ENCODE data around the gene RPAP3. TPM values are rescaled to one million over a fixed set of nuclear protein-coding genes. Genes with fewer than 3 reads are reported as not detected.

Gene RPAP3
- total and polyA plus RNA-seq, 10 donors, result 12.2 to 35.5 (median 26.4) TPM

DNA sequence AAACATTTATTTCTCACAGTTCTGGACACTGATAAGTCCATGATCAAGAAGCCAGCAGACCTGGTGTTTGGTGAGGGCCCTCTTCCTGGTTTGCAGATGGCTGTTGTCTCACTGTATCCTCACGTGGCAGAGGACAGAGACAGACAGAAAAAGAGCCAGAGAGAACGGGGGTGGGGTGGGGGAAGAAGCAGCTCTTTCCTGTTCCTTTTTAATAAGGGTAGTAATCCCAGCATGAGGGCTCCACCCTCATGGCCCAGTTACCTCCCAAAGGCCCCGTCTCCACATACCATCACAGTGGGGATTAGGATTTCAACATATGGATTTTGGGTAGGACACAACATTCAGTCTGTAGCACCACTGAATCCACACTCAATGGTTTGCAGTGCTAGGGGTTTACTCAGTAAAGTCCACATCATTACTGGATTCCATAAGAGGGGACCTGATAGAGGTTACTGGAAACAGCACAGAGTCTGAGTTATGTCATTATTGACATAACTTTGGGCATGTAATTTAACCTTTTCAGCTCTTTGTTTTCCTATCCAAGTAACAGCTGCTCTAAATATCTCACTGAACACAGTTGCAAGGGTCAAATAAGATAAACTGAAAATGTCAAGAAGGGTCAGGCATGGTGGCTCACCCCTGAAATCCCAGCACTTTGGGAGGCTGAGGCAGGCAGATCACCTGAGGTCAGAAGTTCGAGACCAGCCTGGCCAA, 53.2 kb downstream of the RPAP3 start:
- TF ChIP-seq POLR2A (IDR thresholded peaks at IDR 0.05) (no peak), POLR2AphosphoS5 (IDR thresholded peaks at IDR 0.05) (no peak), CTCF (IDR thresholded peaks at IDR 0.05 in 8 of 11, conservative IDR thresholded peaks at IDR 0.05 in 3 of 11) (no peak)
- H3K27ac ChIP-seq, result peak overlapping the region in 2 of 8 donors; percentile 2 to 19
- intact Hi-C loops (cut with DNase I; ENCODE audit: low total_unique reads), result no loop called here
- H3K36me3 ChIP-seq, result peaks cover 0 to 13% (median 0%) of the 10 kb centered on the region in 6 donors
- no peak overlapping the region for H3K4me3 ChIP-seq
- H3K4me1 ChIP-seq, result peaks cover 0 to 28% (median 16%) of the 10 kb centered on the region in 6 donors
- no peak for DNase-seq
- H3K27me3 ChIP-seq (replicated peaks in 1 of 7), result no peaks in the 10 kb centered on the region
- WGBS, 5 donors, result 41 to 54% (median 51%) methylated on average over 4 of the region's 4 CpGs
- no peaks in the 10 kb centered on the region for H3K9me3 ChIP-seq

DNA sequence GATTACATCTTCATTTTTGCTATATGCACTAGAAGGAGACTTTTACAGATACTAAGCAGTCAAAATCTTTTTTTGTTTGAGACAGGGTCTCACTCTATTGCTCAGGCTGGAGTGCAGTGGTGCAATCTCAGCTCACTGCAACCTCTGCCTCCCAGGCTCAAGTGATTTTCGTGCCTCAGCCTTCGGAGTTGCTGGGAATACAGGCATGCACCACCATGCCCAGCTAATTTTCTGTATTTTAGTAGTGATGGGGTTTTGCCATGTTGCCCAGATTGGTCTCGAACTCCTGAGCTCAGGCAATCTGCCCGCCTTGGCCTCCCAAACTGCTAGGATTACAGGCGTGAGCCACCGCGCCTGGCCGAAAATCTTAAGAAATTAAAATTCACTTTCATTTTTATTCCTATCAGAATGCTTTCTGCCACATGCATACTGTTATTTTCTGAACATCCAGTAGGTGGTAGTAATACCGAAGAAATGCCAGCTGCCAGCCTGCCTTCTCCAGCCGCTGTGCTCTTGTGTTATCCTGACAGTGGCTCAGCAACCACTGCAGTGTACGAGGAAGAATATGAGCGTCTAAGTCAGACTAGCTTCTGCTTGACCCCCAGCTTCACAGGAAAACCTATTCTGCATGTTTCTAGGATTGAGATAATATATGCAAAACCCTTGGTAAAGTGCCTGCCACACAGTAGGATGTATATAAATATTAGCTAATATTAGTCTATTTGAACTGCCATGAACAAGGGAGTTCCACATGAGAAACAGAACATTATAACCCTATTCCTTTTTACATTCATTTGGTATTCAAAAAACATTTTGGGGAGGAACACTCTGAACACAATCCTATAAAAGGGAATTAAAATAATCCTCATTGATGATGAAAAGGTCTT, 54.2 kb downstream of the RPAP3 start:
- Histone ChIP-seq H3K4me1 (peaks cover 0 to 28% (median 16%) of the 10 kb centered on the region in 6 donors), H3K4me3 (peak overlapping the region in 4 of 8 donors; percentile 6 to 51 (median 24)), H3K27ac (peak overlapping the region in 2 of 8 donors; percentile 41 to 56), H3K36me3 (peaks cover 0 to 14% (median 0%) of the 10 kb centered on the region in 6 donors), H3K27me3 (replicated peaks in 1 of 7) (no peaks in the 10 kb centered on the region), H3K9me3 (no peaks in the 10 kb centered on the region)
- WGBS, 5 donors, result 32 to 49% (median 37%) methylated on average over 12 of the region's 12 CpGs
- peak; percentile 82 for DNase-seq
- TF ChIP-seq CTCF (IDR thresholded peaks at IDR 0.05 in 8 of 11, conservative IDR thresholded peaks at IDR 0.05 in 3 of 11) (peak; percentile 68 to 90 (median 81)), POLR2AphosphoS5 (IDR thresholded peaks at IDR 0.05) (no peak), POLR2A (IDR thresholded peaks at IDR 0.05) (no peak)
- intact Hi-C loops (cut with DNase I; ENCODE audit: low total_unique reads), result no loop called here

DNA sequence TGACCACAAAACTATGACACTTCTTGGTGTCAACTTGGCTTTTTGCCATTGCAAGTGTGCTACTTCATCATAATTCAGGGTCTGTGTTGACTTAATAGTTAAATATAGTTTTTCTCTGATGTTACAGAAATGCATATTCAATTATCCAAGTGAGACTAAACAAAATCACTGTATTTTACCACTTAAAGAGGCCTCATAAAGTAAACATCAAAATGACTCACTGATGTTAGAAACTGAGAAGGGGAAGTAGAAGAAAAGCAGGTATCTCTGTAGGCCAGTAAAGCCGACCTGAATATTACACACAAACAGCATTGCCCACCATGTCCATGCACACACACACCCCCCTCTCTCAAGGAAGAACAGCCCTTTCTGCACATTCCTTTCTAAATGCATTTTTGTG, 55.4 kb downstream of the RPAP3 start:
- no peak for DNase-seq
- intact Hi-C loops (cut with DNase I; ENCODE audit: low total_unique reads), result no loop called here
- WGBS, 5 donors, result 46 to 73% (median 59%) methylated on average over 1 of the region's 1 CpG
- Histone ChIP-seq H3K4me3 (no peak overlapping the region), H3K9me3 (peaks cover 0 to 3% (median 0%) of the 10 kb centered on the region in 8 donors), H3K27me3 (replicated peaks in 1 of 7) (no peaks in the 10 kb centered on the region), H3K36me3 (peaks cover 0 to 6% (median 0%) of the 10 kb centered on the region in 6 donors), H3K27ac (no peak overlapping the region), H3K4me1 (peaks cover 0 to 28% (median 16%) of the 10 kb centered on the region in 6 donors)
- TF ChIP-seq POLR2AphosphoS5 (IDR thresholded peaks at IDR 0.05) (no peak), POLR2A (IDR thresholded peaks at IDR 0.05) (no peak), CTCF (IDR thresholded peaks at IDR 0.05 in 8 of 11, conservative IDR thresholded peaks at IDR 0.05 in 3 of 11) (no peak)

Data from spleen (tissue), 11 donors.